ENCODE data around the gene SOX4. TPM values are rescaled to one million over a fixed set of nuclear protein-coding genes. Genes with fewer than 3 reads are reported as not detected.

The SOX4 gene
- total RNA-seq, 1 experiment from 2014 or later, result 120 TPM

DNA sequence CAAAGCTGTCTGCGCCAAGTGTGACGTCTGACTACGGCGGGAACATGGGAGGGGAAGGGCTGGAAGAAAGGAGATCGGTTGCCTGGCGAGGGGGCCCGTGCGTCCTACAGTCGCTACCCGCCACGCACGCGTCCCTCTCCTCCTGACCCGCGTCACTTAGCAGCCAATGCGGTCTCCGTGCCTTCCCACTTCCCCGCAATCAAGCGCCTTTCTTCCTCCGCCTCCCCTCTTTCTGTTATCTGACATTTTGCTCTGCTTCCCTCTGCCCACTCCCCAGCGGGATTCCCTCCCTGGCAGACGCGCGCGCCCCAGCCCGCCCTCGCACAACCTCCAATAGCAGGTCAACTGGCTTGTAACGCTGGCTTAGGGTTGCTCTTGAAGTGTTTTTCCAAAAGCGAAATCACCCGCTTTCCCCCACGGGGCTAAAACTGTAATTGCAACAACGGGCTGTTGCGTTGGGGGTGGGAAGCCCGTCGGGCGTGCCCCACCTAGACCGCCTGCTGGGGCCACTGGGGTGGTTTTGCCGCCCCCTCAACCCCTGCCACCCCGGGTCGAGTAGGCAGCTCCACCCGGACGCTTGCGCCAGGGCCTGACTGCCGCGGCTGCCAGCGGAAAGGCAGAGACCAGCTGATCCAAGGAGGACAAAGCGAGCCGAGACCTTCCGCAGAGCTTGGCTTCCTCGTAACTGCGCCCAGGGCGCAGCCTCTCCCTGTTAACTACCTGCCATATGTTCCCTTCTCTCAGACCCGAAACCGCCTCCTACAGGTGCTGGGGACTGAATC is 6.2 kb upstream of the SOX4 start:
- peak; percentile 79 for DNase-seq
- Mint-ChIP-seq H3K4me3 (ENCODE audit: low read depth, unreplicated experiment) (peak overlapping the region; percentile 93), H3K4me1 (ENCODE audit: low read depth, unreplicated experiment) (no peaks in the 10 kb centered on the region), H3K9me3 (ENCODE audit: low read depth, unreplicated experiment) (peaks cover 11% of the 10 kb centered on the region), H3K27me3 (ENCODE audit: unreplicated experiment) (no peaks in the 10 kb centered on the region), H3K27ac (ENCODE audit: unreplicated experiment) (peak overlapping the region; percentile 89), H3K36me3 (ENCODE audit: insufficient read depth, unreplicated experiment) (peaks cover 30% of the 10 kb centered on the region)
- BruUV-seq (replicated peaks), result no TSS peak
- intact Hi-C loops (cut with micrococcal nuclease; ENCODE audit: unreplicated experiment), result loop anchor here (1.0 to 10.0 kb wide), 6 partner anchors 203 to 1857 kb away; no protein-coding TSS in a partner anchor
- TF ChIP-seq, protein P1, sequence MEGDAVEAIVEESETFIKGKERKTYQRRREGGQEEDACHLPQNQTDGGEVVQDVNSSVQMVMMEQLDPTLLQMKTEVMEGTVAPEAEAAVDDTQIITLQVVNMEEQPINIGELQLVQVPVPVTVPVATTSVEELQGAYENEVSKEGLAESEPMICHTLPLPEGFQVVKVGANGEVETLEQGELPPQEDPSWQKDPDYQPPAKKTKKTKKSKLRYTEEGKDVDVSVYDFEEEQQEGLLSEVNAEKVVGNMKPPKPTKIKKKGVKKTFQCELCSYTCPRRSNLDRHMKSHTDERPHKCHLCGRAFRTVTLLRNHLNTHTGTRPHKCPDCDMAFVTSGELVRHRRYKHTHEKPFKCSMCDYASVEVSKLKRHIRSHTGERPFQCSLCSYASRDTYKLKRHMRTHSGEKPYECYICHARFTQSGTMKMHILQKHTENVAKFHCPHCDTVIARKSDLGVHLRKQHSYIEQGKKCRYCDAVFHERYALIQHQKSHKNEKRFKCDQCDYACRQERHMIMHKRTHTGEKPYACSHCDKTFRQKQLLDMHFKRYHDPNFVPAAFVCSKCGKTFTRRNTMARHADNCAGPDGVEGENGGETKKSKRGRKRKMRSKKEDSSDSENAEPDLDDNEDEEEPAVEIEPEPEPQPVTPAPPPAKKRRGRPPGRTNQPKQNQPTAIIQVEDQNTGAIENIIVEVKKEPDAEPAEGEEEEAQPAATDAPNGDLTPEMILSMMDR (IDR thresholded peaks at IDR 0.05; ENCODE audit: unreplicated experiment), result peak; percentile 69
- CTCF ChIA-PET, result interaction anchor here (0.5 to 3.9 kb wide), 18 partner anchors 9 to 1410 kb away, joined by 3 to 73 read pairs (median 4); no protein-coding TSS in a partner anchor

DNA sequence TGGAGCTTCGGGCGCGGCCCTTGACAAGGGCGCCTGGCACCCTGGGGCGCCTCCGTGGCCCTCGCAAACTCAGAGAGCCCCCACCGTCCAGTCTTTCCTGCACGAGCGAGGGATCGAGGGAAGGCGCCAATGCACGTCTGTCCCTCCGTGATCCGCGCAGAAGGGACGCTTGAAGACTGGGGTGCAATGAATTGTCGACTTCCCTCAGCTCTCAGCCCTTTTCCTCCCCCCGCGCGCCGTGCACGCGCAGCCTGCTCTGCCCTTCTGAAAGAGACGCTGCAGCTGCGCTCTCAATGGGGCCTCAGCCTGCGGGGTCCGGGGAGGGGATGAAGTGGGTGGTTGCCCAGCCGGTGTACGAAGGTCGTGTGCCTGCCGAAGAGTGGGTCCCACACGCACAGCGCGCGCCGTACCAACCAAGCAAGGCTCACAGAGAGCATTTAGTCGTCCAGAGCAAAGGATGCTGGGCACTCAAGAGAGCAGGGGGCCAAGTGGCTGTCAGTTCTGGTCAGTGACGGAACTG is 5.5 kb upstream of the SOX4 start:
- Mint-ChIP-seq H3K36me3 (ENCODE audit: insufficient read depth, unreplicated experiment) (peaks cover 30% of the 10 kb centered on the region), H3K27ac (ENCODE audit: unreplicated experiment) (peak overlapping the region; percentile 89)

DNA sequence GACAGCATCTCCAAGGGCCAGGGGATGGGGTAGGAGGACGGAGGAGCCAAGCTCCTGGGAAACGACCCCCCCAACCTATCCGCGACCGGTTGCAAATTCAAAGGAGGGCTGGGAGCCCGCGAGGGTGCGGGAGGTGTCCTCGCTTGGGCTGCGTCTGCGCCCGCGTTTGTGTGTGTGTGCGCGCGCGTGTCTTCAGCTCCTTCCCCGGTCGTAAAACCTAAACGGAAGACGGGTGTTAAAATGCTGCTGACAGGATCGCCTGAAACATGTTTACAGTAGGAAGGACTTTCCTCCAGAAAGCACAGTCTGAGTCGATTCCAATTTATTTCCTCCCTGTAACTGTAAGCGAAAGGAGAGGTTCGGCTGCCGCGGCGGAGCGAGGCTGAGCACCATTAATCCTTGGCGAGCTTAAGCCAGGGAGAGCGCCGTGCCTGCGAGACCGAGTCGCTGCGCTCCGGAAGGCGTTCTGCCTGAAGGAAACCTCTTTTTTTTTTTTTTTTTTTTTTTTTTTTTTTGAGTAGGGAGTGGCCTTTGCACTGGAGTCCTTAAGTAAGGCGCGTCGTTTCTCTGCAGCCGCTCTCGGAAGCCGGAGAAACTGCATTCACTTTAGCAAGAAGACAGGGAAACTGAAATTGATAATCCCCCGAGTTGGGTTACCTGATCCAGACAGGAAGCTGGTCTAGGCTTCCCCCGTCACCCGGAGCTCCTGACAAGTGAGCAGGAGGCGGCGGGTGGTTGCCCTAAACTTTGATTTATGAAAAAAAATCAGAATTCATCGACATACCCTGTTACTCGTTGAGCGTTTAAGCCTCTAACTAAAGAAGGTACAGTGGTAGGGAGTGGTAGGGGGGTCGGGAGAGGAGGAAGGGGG is 4.8 kb upstream of the SOX4 start:
- Mint-ChIP-seq H3K27ac (ENCODE audit: unreplicated experiment) (peak overlapping the region; percentile 89), H3K27me3 (ENCODE audit: unreplicated experiment) (no peaks in the 10 kb centered on the region), H3K9me3 (ENCODE audit: low read depth, unreplicated experiment) (peaks cover 3% of the 10 kb centered on the region), H3K36me3 (ENCODE audit: insufficient read depth, unreplicated experiment) (peaks cover 30% of the 10 kb centered on the region), H3K4me3 (ENCODE audit: low read depth, unreplicated experiment) (peak overlapping the region; percentile 93), H3K4me1 (ENCODE audit: low read depth, unreplicated experiment) (no peaks in the 10 kb centered on the region)
- CTCF ChIA-PET, result interaction anchor here (0.5 to 3.9 kb wide), 48 partner anchors 9 to 1381 kb away, joined by 3 to 73 read pairs (median 4); no protein-coding TSS in a partner anchor
- intact Hi-C loops (cut with micrococcal nuclease; ENCODE audit: unreplicated experiment), result loop anchor here (1.0 to 10.0 kb wide), 8 partner anchors 204 to 1856 kb away; no protein-coding TSS in a partner anchor
- peak; percentile 75 for DNase-seq
- TF ChIP-seq, protein P1 (IDR thresholded peaks at IDR 0.05; ENCODE audit: unreplicated experiment), result no peak
- TSS peak; percentile 52 for BruUV-seq (replicated peaks)

More for the DNA sequence above, 5.5 kb upstream of the SOX4 start:
- Mint-ChIP-seq H3K4me3 (ENCODE audit: low read depth, unreplicated experiment) (peak overlapping the region; percentile 93), H3K9me3 (ENCODE audit: low read depth, unreplicated experiment) (peaks cover 7% of the 10 kb centered on the region), H3K27me3 (ENCODE audit: unreplicated experiment) (no peaks in the 10 kb centered on the region), H3K4me1 (ENCODE audit: low read depth, unreplicated experiment) (no peaks in the 10 kb centered on the region)
- intact Hi-C loops (cut with micrococcal nuclease; ENCODE audit: unreplicated experiment), result loop anchor here (1.0 to 10.0 kb wide), 8 partner anchors 203 to 1857 kb away; no protein-coding TSS in a partner anchor
- peak; percentile 78 for DNase-seq
- TF ChIP-seq, protein P1 (IDR thresholded peaks at IDR 0.05; ENCODE audit: unreplicated experiment), result no peak
- CTCF ChIA-PET, result interaction anchor here (0.5 to 3.9 kb wide), 33 partner anchors 9 to 1382 kb away, joined by 3 to 73 read pairs (median 5); no protein-coding TSS in a partner anchor
- no TSS peak for BruUV-seq (replicated peaks)
